Left hindlimb (tissue), 1 donor: ENCODE results near the gene HS2ST1.
"Not testable (repeated sequence)": the region's sequence is repeated elsewhere in the genome, so short reads cannot be mapped to it uniquely, and the experiment has no call there.

Experiments
- DNase-seq: peaks from one replicate; pipeline ENCODE4 v3.0.0-alpha.2; 2018

HS2ST1 gene

GRCh38 chr1:86926883-86927282 is 12.4 kb downstream of the HS2ST1 start:
- no peak for DNase-seq

GRCh38 chr1:86928819-86929218 is 14.4 kb downstream of the HS2ST1 start:
- DNase-seq: no peak

GRCh38 chr1:86933051-86933450 is 18.6 kb downstream of the HS2ST1 start:
- no peak for DNase-seq

- no peak for DNase-seq
These were observed 19.3 kb downstream of the HS2ST1 start for GRCh38 chr1:86933562-86934377.

- no peak for DNase-seq
These were observed 24.0 kb downstream of the HS2ST1 start for GRCh38 chr1:86938450-86938849.

- no peak for DNase-seq
These were observed 24.4 kb downstream of the HS2ST1 start for GRCh38 chr1:86938855-86939254.

- no peak for DNase-seq
These were observed 25.0 kb downstream of the HS2ST1 start for GRCh38 chr1:86939406-86939805.

GRCh38 chr1:86940599-86940998 is 26.2 kb downstream of the HS2ST1 start:
- DNase-seq: no peak

GRCh38 chr1:86942042-86942441 is 27.6 kb downstream of the HS2ST1 start:
- DNase-seq: no peak

GRCh38 chr1:86942743-86943142 is 28.3 kb downstream of the HS2ST1 start:
- DNase-seq: no peak

GRCh38 chr1:86948212-86948611 is 33.8 kb downstream of the HS2ST1 start:
- peak; percentile 36 for DNase-seq

- DNase-seq: no peak
These were observed 36.4 kb downstream of the HS2ST1 start for GRCh38 chr1:86950712-86951419.

- no peak for DNase-seq
These were observed 37.0 kb downstream of the HS2ST1 start for GRCh38 chr1:86951430-86951829.

- DNase-seq: no peak
These were observed 38.7 kb downstream of the HS2ST1 start for GRCh38 chr1:86953167-86953566.

- DNase-seq: no peak
These were observed 41.2 kb downstream of the HS2ST1 start for GRCh38 chr1:86955678-86956077.

GRCh38 chr1:86956221-86956620 is 41.8 kb downstream of the HS2ST1 start:
- no peak for DNase-seq

- DNase-seq: no peak
These were observed 42.8 kb downstream of the HS2ST1 start for GRCh38 chr1:86957221-86957620.

- DNase-seq: no peak
These were observed 46.1 kb downstream of the HS2ST1 start for GRCh38 chr1:86960548-86960947.

GRCh38 chr1:86963841-86964240 is 49.4 kb downstream of the HS2ST1 start:
- not testable (repeated sequence) for DNase-seq

GRCh38 chr1:86965012-86965826 is 50.8 kb downstream of the HS2ST1 start:
- DNase-seq: no peak

GRCh38 chr1:86965827-86966182 is 51.4 kb downstream of the HS2ST1 start:
- DNase-seq: no peak

GRCh38 chr1:86970938-86971337 is 56.5 kb downstream of the HS2ST1 start:
- no peak for DNase-seq

- DNase-seq: no peak
These were observed 57.3 kb downstream of the HS2ST1 start for GRCh38 chr1:86971778-86972177.

- DNase-seq: no peak
These were observed 57.8 kb downstream of the HS2ST1 start for GRCh38 chr1:86972262-86972661.
